Measurements from ENCODE around the gene LGALS16.
"Not testable (repeated sequence)": the region's sequence is repeated elsewhere in the genome, so short reads cannot be mapped to it uniquely, and the experiment has no call there.

The LGALS16 gene, protein sequence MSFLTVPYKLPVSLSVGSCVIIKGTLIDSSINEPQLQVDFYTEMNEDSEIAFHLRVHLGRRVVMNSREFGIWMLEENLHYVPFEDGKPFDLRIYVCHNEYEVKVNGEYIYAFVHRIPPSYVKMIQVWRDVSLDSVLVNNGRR

DNA sequence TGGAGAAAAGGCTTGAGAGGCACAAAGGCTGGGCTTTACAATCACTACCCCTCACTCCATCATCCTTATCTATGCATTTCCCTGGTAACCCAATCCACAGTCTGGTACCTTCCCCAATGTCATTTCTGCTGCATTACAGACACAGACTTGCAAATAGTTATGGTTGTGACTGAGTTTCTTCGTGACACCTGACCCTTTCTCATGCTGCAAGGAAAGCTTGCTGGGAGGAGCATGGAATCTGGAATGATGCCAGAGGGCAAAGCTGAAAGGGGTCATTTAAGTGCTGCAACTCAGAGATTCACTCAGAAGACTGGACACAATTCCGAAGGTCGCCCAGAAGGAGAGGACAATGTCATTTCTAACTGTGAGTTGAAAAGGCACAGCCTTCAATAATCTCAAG is at the start of gene LGALS16:
Gene LGALS16 (plus strand): TSS at position 301 of the 400 bp plus-strand sequence. CDS start 49 bp downstream, at position 350.
- DNase-seq, result no peak

DNA sequence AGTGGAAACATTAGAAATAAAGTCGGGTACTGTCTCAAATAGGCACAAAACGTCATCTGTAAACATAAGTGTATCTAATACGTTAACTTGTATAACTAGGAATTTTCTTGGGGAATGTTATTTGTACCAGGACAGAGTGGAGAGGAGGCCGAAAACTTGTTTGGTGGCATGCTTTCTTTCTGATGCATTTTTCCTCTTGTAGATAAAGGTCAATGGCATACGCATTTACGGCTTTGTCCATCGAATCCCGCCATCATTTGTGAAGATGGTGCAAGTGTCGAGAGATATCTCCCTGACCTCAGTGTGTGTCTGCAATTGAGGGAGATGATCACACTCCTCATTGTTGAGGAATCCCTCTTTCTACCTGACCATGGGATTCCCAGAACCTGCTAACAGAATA is 48.7 kb upstream of the LGALS16 start:
- no peak for DNase-seq

DNA sequence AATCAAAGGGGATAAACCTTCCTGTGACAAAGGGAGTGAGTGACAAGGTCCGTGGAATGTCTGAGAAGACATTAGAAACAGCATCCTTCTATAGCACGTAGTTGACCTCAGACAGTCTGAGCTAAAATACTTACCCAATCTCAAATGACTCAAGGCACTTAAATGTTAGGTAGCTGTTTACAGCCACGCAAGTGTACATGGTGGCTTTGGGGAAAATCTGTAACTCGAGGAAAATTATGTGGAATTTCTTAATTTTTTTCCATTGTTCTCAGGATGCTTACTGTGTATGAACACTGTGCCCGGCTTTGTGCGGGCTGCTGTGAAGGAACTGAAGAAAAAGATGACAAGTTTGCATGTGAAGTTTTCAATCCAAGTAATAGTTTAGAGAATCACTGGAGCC is 48.2 kb upstream of the LGALS16 start:
- DNase-seq, result no peak

DNA sequence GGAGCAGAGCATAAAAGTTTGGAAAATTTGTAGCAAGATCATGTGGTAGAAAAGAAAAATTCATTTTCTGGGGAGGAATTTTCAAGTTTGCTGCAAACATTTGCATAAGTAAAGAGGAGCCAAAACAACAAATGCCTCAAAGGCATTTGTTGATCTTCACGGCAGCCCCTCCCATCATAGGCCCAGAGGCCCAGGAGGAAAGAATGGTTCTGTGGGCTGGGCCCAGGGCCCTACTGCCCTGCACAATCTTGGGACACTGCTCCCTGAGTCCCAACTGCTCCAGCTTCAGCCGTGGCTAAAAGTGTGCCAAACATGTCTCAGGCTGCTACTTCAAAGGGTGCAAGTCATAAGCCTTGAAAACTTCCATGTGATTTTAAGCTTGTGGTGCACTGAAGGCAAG is 42.1 kb upstream of the LGALS16 start:
- no peak for DNase-seq

DNA sequence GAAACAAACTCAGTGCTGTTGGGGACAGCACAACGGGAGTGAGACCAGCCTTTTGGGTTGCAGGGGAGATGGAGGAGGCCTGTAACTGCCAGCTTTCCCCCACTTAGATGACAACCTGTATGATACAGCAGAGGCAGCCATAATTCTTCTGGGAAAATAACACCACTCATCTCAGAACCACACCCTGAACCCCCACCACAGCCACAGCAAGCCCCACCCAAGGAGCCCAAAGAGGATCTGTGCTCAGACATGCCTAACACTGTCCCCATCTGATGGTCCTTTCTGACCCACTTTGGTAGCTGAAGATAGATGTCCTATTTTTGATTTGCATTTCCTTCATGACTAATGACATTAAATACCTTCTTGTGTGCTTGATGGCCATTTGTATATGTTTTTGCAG is 38.0 kb upstream of the LGALS16 start:
- no peak for DNase-seq

DNA sequence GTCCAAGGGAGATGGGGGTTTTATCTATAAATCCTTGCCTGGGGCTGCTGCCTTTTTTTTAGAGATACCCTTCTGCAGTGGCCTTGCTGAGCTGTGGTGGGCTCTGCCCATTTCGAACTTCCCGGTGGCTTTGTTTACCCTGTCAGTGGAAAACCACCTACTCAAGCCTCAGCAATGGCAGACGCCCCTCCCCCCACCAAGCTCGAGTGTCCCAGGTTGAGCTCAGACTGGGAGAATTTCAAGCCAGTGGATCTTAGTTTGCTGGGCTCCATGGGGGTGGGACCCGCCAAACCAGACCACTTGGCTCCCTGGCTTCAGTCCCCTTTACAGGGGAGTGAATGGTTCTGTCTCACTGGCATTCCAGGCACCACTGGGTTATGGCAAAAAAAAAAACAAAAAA is 31.8 kb upstream of the LGALS16 start:
- DNase-seq, result no peak

DNA sequence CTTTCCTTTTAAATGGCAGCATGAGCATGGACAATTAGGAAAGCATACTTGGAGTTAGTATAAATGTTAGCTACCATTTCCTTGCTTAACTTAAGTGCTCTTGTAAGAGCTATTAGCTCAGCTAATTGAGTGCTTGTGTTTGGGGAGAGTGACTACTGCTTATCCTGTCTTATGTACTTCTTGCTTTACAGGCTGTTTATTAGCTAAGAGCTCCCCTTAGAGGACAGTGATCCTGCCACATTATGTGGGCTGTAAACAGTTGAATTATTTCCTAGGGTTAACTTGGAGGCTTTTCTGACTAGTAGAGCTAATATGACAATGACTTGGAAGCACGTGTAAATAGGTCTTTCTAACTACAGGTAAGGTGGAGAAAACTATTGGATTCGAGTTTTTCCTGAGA is 28.1 kb upstream of the LGALS16 start:
- DNase-seq, result not testable (repeated sequence)

DNA sequence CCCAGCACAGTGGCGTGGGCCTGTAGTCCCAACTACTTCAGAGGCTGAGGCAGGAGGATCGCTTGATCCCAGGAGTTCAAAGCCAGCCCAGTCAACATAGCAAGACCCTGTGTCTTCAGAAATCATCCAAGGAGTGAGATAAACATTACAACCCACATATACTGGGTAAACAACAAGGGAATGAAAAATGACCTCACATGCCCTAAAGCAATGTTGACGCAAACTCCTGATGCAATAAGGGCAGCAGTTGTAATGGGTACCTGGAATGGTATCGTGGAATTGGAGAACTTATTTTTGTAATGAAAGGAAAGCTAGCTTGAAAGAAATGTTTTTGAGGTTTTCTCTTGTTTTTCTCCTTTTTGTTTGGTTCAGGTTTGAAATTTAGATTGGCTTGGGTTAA is 24.5 kb upstream of the LGALS16 start:
- DNase-seq, result no peak

DNA sequence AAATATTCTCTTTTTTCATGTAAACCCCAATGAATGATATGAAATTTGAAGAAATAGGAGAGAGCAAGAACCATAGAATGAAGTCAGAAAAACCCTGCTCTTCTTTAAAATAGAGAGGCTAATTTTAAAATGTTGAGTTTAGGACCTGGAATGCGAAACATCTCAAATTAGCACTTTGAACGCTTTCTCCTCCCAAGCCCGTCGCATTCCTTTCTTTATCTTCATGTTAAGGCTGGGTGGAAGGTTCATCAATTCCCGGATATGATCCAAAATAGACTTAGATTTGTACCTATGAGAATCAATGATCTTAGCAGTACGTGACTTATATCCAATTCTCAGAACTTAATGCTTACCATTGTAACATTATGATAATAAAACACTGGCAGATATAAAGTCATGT is 24.1 kb upstream of the LGALS16 start:
- DNase-seq, result no peak

DNA sequence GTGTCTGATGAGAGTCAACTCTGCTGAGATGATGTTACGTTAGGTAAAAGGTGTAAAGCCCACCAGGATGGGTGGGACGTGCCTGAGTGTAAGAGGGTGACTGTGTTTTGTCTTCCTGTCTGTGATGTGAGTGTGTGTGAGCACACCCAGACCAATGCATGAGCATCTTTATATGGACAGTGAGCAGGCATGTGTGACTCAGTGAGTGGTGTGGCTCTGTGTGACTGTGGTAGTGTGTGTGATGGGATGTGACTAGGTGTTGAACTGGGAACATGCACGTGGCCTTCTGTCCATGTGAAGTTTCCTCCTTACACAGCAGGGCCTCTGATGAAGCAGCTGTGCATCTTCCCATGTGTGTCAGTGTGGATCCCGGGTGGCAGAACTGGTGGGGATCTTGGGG is 17.8 kb upstream of the LGALS16 start:
- no peak for DNase-seq

DNA sequence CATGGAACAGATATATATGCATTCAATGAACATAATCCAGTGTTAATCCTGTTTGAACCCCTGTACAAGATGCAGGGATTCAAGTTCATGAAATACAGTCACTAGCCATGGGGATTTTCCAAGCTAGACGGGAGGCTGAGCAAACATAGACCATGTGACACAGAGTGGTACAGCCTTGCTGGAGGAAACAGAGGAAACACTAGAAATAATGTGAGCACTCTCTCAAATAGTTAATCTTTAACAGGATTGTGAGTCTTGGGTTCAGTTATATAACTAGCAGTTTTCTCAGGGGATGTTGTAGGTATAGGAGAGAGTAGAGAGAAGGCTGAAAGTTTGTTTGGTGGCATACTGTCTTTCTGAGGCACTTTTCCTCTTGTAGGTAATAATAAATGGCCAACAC is 13.9 kb upstream of the LGALS16 start:
- DNase-seq, result no peak

DNA sequence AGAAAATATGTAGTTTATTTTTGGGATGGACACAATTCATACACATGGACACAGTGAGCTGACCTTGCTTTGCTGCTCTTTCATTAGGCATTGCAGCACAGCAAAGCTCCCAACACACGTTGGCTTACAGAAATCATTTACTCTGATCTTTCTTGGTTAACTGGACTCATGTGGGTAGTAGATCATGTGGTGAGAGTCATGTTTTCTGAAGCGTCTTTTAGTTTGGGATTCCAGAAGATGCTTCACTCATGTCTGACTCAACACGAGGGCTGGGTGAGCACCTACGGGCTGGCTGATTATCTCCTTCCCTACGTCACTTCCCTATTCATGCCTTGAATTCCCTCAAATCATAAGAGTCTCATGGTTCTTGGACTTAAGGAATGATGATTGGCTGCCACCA is 12.1 kb upstream of the LGALS16 start:
- DNase-seq, result no peak

DNA sequence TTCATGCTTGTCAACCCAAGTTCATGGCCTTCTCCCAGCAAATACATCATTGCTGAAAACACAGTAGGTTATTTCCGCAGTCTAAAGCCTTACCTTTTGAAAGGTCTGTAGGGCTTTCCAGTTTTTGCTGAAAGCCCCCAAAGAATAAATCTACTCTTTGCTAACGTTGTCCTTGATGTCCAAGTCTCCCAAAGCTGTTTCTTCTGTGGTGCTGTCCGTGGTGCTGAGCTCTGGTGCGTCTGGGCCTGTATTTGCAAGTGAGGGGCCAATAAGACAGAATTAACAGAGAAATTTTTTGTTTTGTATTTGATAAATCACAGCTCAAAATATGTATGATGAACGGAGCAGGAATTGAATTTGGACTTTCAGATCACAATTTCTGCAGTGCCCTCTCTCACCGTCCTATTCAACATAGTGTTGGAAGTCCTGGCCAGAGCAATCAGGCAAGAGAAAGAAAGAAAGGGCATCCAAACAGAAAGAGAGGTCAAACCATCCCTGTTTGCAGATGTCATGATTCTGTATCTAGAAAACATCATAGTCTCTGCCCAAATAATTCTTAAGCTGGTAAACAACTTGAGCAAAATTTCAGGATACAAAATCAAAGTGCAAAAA is 9.8 kb upstream of the LGALS16 start:
- DNase-seq, result no peak

DNA sequence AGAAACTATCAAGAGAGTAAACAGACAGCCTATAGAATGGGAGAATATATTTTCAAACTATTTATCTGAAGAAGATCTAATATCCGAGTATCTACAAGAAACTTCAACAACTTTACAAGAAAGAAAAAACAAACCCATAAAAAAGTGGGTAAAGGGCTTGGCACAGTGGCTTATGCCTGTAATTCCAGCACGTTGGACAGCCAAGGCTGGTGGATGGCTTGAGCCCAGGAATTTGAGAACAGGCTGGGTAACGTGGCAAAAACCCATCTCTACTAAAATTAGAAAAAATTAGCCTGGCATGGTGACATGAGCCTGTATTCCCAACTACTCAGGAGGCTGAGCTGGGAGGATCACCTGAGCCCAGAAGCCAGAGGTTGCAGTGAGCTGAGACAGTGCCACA is 7.8 kb upstream of the LGALS16 start:
- no peak for DNase-seq

DNA sequence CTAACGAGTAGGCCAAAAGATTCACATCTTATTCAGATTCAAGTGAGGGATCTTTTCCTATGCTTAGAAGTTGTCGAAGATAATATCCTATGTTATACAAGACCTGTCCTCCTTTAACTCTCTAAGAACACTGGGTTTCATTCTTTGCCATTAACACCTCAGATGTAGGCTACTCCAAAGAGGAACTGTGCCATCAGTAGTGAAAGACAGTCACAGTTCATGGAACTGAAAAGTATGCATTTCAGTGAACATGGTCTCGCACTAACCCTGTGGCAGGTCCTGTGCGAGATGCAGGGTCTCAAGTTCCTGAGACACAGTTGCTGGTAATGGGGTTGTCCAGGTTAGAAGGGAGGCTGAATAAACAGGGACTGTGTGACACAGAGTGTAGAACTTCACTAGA is 4.1 kb downstream of the LGALS16 start:
- no peak for DNase-seq

DNA sequence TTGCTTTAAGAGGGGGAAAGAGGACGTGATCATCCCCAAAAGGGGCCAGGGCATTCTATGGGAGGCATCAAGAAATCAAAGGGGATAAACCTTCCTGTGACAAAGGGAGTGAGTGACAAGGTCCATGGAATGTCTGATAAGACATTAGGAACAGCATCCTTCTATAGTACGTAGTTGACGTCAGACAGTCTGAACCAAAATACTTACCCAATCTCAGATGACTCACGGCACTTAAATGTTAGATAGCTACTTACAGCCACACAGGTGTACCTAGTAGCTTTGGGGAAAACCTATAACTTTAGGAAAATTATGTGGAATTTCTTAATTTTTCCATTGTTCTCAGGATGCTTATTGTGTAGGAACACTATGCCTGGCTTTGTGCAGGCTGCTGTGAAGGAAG is 4.9 kb downstream of the LGALS16 start:
- DNase-seq, result no peak

DNA sequence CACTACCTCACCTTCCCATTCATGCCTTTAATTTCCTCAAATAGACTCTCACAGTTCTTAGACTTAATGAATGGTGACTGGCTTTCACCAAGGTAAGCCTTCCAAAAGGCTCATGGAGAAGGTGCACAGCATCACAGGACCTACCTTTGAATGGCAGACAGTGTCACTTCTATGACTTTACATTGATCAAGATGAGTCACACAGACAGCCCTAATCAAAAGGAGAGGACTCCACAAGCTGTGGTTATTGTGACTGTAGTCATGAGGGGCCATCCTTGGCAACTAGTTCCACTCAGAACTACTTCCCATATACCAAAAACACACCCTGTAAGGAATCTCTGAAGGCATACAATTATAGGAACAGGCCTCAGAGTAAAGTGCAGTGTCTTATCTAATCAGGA is 5.9 kb downstream of the LGALS16 start:
- DNase-seq, result no peak

DNA sequence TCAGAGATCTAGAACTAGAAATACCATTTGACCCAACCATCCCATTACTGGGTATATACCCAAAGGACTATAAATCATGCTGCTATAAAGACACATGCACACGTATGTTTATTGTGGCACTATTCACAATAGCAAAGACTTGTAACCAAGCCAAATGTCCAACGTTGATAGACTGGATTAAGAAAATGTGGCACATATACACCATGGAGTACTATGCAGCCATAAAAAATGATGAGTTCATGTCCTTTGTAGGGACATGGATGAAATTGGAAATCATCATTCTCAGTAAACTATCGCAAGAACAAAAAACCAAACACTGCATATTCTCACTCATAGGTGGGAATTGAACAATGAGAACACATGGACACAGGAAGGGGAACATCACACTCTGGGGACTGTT is 14.1 kb downstream of the LGALS16 start:
- not testable (repeated sequence) for DNase-seq

DNA sequence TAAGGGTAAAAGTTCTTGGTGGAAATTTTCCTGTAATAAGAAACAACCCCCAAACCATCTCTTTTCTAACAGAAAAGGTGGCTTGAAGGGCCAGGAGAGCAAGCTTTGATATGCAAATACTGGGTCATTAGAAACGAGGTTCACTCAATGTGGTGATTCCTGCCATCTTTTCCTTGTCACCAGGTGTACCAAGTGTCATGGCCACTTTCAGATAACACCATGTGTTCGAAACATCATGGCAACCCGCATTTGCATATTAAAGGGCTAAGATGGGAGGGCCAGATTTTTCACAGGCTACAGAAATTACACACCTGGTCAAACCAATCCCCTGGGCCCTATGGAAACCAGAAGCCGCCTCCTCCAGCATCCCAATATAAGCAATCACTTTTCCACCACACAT is 15.3 kb downstream of the LGALS16 start:
- DNase-seq, result peak; percentile 15

DNA sequence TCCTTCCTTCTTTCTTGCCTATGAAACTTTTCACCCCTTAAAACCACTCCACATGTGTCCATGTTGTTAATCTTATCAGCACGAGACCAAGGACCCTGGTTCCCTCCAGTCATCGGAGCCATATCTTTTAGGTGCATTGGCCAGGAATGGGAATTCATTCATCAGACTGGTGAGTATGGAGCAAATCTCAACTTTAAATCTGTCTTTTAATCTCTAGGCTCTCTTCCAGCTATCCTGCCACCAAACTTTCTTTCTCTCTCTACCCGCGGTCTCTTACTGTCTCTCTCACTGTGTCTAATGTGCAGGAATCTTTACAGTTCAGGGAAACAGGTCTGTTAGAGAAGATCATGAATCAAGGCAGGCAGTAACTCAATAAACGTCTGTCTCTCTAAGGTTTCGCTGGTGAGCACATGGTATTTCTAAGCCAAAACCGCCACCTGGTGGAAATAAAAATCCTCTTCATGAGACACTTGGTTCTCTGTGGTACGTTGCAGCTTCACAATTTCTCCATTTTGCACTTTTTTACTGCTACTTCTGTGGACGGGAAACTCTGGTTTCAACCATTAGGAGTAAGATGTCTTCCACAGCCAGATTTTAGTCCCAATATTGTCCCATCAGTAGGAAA is 16.1 kb downstream of the LGALS16 start:
- peak; percentile 63 for DNase-seq

DNA sequence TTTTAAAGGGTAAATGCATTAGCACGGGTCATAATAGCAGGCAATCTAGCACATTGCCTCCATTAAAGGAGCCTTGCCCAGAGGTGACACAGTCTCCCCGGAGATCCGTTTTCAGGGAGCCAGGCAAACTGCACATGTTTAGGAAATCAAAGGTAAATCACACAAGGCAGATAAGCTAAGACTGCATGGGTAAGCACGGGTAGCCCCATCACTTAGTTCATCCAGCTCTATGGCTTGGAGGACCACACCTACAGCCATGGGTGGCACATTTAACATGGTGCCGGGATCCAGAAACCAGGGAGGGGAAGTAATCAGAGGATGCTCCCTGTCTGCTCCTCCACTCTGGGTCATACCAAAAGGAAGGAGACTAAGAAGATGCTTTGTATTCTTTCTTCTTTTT is 16.8 kb downstream of the LGALS16 start:
- DNase-seq, result no peak

DNA sequence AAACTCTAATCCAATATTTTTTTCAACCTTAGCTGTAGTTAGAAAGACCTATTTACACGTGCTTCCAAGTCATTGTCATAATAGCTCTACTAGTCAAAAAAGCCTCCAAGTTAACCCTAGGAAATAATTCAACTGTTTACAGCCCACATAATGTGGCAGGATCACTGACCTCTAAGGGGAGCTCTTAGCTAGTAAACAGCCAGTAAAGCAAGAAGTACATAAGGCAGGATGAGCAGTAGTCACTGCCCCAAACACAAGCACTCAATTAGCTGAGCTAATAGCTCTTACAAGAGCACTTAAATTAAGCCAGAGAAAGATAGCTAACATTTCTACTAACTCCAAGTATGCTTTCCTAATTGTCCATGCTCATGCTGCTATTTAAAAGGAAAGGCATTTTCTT is 18.1 kb downstream of the LGALS16 start:
- DNase-seq, result not testable (repeated sequence)

DNA sequence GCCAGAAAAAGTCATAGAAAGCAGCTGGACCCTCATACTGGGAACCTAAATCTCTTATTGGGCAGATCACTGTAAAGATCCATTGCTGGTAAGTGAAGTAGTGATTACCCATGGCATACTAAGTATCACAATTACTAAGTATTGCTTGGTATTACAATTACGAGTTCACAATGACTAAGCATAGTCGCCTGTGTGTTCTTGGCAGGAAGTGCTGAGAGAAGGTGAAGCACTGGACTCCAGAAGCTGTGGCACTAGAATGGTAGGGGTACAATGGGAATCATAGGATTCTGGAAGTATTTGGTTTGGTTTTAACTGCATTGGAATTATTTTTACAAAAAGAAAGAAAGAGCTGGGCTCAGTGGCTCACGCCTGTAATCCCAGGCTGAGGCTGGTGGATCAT is 20.3 kb downstream of the LGALS16 start:
- DNase-seq, result no peak

DNA sequence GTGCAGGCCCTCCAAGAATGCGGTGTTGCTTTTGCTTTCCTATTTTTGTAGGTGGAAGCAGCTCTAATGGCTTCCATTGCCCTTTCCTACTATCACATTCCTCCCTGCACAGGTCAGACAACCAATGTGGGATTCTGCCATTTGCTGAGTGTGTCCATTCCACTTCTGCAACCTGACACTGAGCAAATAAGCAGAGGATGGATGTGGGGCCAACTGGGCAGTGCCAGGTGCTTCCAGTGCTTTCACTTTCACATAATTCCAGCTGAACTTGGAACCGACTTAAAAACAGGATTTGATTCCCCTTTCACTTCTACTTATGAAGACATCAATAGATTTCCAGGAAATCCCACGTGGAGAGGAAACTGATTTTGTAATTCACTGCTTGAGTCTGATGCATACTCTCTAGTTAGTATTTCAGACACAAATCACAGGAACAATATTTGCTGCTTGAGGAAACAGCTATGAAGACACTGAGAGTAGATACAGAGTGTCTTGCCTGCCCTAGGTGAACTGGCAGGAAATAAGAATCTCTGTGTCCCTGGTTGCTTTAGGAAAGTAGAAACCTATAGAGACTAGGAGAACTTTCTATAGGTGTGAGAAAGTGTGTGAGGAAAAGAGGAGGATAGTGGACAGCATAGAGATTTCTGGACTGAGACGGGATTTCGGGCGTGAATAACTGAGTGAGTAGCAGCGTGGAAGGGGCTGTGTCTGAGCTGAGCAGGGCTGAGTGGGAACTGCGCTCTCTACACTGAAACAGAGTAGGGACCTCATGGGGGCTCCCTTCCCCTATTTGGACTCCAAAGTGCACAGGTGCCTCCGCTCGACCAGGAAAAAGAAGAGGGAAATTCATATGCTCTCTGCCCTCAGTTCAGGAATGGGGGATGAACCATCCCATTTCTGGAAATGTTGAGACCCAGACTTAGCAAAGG is 22.5 kb downstream of the LGALS16 start:
- peak; percentile 83 for DNase-seq

All from NCI-H774 (cell line).